ENCODE measurements around the gene RHEBL1. TPM values are rescaled to one million over a fixed set of nuclear protein-coding genes. Genes with fewer than 3 reads are reported as not detected.

RHEBL1 gene, protein sequence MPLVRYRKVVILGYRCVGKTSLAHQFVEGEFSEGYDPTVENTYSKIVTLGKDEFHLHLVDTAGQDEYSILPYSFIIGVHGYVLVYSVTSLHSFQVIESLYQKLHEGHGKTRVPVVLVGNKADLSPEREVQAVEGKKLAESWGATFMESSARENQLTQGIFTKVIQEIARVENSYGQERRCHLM
- total RNA-seq = not detected
- long read RNA-seq = 0 reads

DNA sequence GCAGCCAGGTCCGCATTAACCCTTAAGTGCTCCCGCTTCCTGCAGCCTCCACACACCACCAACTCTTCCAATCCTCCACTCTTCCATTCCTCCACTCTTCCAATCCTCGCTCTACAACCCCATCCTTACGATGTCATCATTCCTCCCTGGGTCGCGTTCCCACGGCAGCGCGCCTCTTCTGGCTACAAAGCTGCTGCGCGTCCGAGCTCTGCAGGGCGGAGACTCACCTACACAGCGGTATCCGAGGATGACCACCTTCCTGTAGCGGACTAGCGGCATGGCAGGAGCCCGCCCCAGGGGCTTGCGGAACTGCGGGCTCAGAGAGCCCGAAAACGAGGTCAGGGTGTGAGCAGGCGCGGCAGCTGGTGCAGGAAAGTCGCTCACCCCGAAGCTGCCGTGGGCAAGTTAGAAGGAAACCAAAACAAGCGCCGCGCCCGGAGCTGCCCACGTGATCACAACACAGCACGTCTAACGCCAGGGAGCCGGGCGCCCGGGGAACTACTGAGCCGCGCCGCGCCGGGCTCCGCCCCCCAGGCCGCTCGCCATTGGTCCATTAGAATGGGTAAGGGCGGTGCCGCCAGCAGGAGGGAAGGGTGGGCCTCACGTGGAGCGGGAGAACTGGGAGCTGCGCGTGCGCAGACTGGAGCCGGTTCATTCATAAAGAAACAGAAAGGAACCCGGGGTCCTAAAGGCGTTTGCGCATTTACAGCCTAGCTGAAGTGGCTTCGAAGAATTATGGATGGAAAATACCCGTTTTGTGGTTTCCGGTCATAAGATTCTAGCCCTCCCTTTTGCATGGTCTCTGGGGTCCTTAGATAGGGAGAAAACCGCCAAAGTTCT lies at the start of gene RHEBL1:
Gene RHEBL1 (minus strand): TSS at position 473 of the 840 bp plus-strand sequence. CDS start 194 bp downstream, at position 279.
- ATAC-seq (peak; percentile 100), DNase-seq (peak; percentile 98 to 99)
- intact Hi-C loops (cut with DNase I, micrococcal nuclease) = no loop called here

DNA sequence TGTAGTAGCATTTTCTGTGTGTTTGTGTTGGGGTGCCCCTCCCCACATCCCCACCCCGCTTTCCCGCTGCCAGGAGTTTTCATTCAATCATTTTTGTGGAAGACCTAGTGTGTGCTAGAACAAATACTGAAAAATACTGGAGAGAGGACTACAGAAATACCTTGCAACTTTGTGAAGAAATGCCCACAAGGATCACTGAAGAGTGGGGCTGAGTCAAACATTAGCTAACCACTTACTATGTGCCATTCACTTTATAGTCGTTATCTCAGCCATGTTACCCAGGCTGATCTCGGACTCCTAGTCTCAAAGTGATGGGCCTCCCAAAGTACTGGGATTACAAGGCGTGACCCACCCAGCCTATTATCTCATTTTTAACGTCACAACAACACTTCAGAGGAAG lies 41.4 kb upstream of the RHEBL1 start:
- DNase-seq (no peak), ATAC-seq (no peak)
- intact Hi-C loops (cut with DNase I, micrococcal nuclease) = no loop called here

DNA sequence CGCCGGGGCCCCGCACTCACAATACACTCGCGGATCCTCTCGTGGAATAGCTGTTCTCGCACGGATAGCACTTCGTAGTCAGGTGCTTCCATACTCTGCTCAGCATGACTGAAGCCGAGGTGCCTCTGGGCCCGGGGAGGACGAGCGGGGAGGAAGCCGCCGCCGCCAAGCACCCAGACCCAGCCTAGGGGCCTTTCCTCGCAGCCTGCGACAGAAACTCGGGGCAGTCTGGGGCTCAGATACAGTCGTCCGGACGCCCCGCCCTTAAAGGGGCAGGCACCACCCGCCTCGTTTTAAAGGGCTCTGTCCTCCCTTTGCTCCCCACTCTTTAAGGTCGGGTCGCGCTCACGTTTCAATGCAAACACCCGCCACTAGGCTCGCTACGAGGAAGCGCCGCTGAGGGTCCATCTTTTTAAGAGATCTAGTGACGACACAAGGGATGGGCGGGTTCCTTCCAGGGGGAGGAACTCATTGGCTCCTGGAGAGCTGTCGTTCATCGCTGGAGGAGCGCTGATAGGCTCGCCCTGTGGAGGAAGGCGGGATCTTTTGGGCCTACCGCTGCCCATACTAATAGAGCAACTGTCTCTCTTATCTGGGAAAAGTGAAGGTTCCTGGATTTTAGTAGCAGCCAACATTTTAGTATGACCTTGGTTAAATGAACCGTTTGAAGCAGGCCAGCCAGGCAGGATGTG lies 40.8 kb upstream of the RHEBL1 start, which contains the start of gene LMBR1L:
Gene LMBR1L (minus strand): TSS at position 384 of the 692 bp plus-strand sequence. CDS start 292 bp downstream, at position 92.
- DNase-seq = peak; percentile 97 to 98
- ATAC-seq = peak; percentile 92
- intact Hi-C loops (cut with DNase I, micrococcal nuclease) = no loop called here

DNA sequence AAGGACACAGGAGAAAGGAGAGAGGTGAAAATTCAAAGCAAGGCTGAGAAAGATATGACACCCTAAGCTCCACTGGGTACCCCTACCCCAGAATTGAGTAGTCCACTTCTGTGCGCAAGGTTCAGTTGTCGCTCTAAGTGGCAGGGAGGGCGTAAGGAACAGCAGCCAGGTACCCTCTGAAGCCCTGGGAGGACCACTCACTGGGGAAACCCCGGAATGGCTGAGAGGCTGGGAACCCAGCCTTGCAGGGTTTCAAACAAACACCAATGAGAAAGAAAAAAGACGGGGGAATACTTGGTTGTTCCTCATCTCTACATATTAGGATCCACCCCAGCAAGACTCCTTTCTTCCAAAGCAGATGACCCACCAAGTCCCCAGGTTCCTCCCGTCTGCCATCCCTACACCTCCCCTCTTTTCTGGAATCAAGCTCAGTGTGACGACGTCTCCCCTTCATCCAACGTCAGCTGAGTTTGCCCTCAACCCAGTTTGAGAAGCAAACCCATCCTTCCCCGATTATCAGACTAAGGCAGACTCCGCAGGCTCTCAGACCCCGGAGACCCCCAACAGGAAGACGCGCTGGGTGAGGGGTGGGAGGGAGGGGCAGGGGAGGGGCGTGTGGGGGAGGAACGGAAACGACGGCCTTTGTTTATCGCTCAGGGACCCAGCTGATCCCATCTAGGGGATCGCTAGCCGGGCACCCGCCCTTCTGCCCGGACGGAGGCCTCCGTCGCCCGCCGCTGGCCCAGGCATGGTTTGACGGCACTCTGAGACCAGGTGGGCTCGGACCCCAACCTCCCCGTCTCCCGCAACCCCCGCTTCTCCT lies 40.1 kb upstream of the RHEBL1 start:
- DNase-seq = peak; percentile 33 to 57
- intact Hi-C loops (cut with DNase I, micrococcal nuclease) = no loop called here
- peak; percentile 28 for ATAC-seq

DNA sequence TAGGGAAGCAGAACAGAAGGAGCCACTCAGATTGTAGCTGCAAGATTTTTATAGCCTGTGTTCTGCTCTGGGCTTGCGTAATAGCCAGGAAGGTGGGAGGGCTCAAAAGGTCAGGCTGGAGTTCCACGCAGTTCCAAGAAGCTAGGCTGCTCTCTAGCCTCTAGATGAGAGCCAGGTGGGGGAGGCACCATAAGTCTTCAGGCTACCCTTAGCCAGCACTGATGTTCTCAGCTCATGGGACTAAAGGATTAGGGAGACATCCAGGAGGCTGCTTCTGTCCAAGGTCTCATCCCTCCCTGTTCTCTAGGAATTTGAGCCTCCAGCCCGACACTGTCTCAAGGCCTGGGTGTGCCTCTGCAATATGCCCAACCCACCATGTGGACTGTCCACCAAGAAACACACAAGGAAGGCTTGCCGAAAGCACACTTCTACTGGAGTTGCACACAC lies 39.2 kb upstream of the RHEBL1 start:
- DNase-seq (peak; percentile 60 to 81), ATAC-seq (peak; percentile 59)
- intact Hi-C loops (cut with DNase I, micrococcal nuclease) = no loop called here

DNA sequence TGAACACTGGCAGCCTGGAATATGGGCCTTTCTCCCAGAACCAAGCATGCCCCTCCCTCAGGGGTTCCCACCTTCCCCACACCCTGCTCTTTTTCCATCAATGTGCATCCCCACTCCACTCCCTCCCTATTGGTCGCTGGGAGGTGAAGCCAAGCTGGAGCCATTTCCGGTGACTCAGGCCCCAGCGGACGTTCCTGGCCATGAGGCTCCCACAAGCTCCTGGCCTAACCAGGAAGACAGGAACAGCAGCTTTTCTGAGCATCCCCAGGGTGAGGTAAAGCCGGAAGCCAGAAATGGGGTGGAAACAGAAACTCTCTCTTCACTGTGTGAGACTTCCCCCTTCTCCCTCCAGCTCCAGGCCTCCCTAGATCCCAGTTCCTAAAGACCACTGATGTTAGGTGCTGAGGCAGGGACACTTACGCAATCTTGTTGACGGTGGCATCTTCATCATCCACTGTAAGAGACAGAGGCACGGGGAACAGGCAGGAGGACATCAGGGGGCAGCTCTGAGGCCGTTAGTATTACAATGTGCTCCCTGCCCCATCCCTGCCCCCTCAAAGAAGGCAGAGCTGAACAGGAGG lies 35.8 kb upstream of the RHEBL1 start:
- no peak for DNase-seq
- intact Hi-C loops (cut with DNase I, micrococcal nuclease) = no loop called here

DNA sequence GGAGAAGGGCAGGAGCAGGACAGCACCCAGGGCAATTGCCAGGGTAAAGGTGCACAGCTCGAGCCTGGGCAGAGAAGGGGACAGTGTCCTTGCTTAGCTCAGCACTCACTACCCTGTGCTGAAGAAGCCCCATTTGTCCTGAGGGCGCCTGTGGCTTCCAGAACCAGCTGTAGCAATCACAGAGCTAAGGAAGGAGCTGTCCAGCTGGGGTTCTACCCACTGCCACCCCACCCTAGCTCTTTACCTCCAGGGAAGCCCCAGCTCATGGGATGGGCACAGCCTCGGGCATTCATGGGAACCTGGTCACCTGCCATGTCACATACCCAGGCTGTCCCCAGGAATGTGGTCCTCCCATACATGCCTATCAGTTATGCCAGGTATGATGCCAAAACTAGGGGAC lies 35.0 kb upstream of the RHEBL1 start:
- ATAC-seq = no peak

More for the DNA sequence above, 35.8 kb upstream of the RHEBL1 start:
- no peak for ATAC-seq

DNA sequence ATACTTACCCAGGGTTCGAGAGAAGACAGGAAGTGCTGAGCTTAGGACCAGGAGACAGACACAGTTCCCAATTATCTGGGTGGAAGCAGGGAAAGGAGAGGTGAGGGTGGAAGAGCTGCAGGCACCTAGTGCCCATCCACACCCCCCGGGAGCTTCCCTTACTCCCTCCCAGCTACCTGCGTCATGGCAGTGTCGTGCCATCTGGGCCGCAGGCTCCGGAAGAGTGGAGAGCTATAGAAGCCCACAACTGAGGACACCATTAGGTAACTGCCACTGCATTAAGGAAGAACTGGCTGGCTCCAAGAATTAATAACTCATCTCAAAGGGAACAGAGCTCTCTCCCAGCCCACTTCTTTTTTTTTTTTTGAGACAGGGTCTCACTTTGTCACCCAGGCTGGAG lies 30.6 kb upstream of the RHEBL1 start:
- no peak for ATAC-seq
- intact Hi-C loops (cut with DNase I, micrococcal nuclease) = no loop called here
- no peak for DNase-seq

More for the DNA sequence above, 35.0 kb upstream of the RHEBL1 start:
- intact Hi-C loops (cut with DNase I, micrococcal nuclease) = no loop called here
- DNase-seq = no peak

DNA sequence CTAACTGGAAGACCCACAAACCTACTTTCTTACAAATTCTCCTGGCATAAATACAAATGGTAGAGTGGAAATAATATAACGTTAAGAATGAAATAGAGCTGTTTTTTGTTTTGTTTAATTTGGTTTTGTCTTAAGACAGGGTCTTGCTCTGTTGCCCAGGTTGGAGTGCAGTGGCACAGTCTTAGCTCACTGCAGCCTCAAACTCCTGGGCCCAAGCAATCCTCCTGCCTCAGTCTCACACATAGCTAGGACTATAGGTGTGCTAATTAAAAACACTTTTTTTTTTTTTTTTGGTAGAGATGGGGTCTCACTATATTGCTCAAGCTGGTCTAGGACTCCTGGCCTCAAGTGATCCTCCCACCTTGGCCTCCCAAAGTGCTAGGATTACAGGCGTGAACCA lies 28.9 kb upstream of the RHEBL1 start:
- DNase-seq (no peak), ATAC-seq (no peak)
- intact Hi-C loops (cut with DNase I, micrococcal nuclease) = no loop called here

DNA sequence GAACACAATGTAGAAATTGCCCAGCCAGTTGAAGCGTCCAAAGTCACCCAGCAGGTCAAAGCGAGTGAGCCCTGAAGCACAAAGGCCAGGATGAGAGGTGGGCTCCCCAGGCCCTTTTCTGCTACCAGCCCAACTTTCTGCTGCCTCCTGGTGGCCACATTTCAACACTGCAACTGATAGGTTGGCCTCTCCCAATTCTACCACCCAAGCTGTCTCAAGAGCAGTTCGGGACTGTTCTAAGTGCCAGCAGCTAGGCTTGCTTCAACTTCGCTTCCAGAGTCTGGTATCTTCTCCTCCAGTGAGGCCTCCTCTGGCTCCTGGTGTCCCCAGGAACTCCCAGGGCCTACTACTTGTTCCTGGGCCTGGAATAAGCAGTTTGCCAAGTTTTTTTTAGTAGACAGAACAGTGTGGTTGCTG lies 28.3 kb upstream of the RHEBL1 start:
- ATAC-seq = peak; percentile 47
- peak in 1 of 2 donors; percentile 61 for DNase-seq
- intact Hi-C loops (cut with DNase I, micrococcal nuclease) = no loop called here

DNA sequence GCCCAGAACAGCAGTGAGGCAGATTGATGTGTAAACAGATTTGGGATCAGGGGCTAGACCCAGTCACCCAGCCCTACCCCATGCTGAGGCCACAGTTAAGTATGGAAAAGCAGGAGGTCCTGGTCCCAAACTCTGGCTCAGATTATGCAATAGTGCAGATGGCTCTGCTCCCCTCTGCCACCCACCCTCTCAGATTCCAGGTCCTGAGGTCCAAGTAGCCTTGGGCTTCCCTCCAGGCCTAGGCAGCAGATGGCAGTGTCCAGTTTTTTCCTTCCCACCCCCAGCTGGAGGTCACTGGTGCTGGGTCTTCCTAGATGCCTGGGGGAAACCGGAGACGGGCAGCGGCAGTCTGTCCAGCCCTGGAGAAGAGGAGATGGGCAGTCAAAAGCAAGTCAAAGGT lies 27.6 kb upstream of the RHEBL1 start:
- DNase-seq = no peak
- intact Hi-C loops (cut with DNase I, micrococcal nuclease) = no loop called here
- ATAC-seq = no peak

DNA sequence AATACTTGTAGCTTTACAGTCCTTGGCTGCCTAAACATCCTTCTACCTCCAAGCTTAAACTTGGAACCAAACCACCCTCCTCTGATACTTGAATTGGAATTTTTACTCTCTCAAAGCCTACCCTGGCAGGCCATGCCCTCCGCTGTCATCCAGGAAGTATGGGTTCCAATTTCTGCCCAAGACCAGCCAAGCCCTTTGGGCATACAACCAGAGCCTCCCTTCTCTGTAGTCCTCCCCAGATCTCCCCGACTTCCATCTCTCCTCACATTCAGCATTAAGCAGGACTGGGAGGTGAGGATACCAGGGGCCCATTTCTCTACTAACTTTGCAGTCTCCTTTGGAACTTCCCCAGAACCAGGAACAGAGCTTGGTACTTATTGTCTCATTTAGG lies 25.2 kb upstream of the RHEBL1 start:
- no peak for DNase-seq
- intact Hi-C loops (cut with DNase I, micrococcal nuclease) = no loop called here
- ATAC-seq = peak; percentile 13

DNA sequence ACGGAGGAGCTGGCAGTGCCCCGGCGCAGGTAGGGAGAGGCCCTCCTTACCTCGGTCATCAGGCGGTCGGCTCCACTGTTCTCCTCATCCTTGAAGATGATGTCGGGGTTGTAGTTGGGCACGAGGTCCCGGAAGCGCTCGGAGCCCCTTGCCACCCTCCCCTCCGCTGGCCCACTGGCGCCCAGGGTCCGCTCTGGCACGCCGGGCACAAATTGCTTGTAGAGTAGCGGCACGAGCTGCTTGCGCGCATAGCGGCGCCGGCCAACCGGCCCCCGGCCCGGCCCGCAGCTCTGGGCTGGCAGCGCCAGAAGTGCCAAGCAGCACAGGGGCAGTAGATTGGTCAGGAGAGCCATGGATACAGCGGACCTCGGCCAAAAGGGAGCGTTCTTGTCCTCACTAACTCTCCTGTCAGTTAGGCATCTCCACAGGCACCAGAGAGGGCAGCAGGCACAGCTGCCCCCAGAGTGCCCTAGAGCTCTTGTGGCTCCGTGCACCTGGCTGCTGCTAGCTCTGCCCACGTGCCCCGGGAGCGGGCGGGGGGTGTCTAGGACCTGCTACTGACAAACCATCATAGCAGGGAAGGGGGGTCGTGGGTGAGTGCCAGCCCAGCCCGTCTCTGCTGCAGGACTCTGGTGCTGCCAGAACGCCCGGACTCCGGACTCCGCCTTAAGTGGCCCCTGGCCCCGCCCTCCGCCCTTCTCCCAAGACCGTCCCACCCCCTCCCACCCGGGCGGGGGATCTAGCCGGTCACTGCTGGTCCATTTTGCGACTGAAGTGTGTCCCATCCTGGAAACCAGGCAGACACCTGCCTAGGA lies 24.6 kb upstream of the RHEBL1 start, which contains the start of gene DHH:
Gene DHH (minus strand): TSS at position 642 of the 815 bp plus-strand sequence. CDS start 289 bp downstream, at position 353.
- DNase-seq (peak in 1 of 2 donors; percentile 35), ATAC-seq (peak; percentile 51)
- intact Hi-C loops (cut with DNase I, micrococcal nuclease) = no loop called here

DNA sequence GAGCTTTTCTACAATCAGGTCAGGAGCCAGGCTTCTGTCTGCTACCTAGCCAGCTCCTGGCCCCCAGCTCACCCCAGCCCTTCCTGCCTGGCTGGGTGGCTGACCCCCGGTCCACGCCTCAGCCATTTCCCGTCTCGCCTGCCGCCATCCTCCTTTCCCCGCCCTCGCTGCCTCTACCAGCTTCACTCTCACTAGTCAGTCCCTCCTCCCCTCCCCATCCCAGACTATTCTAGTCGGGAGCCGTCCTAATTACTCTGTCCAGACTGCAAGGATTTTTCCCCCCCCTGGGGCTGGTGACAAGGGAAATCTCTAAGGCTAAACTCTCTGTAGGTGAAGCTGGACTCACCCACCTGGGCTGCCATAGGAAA lies 24.0 kb upstream of the RHEBL1 start:
- DNase-seq (no peak), ATAC-seq (no peak)
- intact Hi-C loops (cut with DNase I, micrococcal nuclease) = no loop called here

DNA sequence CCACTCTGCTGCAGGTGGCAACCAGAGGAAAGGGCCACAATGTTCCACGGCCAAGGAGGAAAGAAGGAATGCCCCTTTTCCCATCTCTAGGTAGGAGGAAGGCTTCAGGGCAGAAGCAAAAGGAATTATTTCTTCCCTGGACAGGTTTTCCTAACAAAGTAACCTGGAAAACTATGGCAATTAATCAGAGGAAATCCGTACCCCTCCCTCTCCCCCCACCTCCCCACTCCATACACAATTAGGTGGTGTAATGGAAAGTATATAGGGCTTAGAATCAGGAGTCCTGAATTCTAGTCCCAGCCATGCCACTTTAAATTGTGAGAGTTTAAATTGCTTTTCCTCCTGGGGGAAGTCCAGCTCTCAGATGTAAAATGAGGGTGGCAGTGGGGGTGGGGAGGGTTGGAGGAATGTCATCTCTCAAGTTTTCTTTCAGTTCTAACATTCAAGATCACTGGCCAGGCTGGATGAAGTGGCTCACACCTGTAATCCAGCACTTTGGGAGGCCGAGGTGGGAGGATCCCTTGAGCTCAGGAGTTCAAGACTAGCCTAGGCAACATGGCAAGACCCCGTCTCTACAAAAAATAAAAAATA lies 23.1 kb upstream of the RHEBL1 start:
- DNase-seq (no peak), ATAC-seq (no peak)
- intact Hi-C loops (cut with DNase I, micrococcal nuclease) = no loop called here

DNA sequence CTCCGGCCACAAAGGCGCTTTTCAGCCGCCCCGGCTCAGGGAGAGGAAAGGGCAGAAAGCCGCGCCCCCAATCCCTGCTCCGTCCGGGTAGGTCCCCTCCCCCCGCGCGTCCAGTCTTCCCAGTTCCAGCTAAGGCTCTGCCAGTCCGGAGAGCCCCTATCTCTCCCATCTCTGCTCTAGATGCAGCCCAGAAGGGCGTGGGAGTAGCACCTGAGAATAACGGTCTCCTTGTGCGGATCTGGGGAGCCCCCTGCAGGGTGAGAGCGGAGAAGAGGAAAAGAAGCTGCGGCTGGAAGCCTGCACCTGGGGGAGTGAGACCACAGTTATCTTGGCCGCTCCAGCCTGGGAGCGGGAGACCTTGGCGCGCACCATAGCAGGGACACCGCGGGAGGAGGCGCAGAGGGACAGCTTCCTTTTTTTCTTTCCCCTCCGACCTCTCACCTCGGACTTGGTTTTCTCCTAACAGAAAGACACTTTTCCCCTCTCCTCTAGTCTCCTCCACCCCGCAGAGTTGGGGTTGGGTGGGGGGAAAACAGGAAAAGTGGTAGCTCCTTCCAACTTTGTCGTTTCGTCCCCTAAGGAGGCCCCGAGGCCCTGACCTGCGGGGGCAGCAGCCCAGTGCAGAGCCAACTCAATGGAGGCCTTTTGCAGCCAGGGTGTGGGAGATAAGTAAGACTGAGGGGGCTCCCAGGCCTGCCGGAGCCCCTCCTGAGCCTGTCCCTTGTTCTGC lies 22.5 kb upstream of the RHEBL1 start:
- DNase-seq (peak in 1 of 2 donors; percentile 36), ATAC-seq (no peak)
- intact Hi-C loops (cut with DNase I, micrococcal nuclease) = no loop called here

DNA sequence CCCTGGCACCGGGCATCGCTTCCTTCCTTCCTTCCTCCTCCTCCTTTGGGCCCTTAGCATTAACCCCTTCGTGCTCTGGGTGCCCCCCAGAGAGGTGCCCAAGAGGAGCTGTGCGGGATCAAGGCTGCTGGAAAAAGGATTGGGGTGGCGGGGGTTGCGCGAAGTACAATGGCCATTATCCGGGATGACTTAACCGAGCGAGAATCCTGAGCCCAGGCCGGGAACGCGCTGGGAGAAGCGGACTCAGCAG lies 22.0 kb upstream of the RHEBL1 start:
- no peak for ATAC-seq
- DNase-seq = no peak
- intact Hi-C loops (cut with DNase I, micrococcal nuclease) = no loop called here

Data from left colon (tissue), 2 donors.